ENCODE results near the gene TTC28.

Gene TTC28

DNA sequence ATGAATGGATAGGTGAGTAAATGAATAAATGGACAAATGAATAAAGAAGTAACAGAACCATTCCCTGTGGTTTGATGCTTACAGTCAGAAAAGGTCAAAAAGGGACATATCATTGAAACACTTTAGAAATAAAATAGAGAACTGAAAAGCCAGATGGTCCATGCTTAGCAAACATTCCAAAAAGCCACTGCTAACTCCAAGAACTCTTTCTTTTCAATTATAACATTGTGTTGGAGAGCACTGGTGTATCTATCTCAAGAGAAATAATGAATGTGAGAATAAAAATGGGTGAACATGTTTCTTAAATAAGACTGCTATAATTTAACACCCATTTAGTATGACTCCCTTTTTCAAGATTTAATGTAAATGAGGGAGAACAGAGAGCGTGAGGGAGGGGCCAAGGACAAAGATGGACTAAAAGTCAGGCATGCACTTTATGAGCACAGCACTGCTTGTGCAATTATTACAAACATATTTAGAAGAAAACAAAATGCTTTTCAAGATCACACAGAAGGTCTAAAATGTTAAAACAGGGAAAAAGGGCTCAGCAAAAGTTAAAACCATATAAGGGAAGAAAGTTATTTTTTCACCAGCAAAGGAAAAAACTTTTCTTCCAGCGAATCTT lies 536.3 kb downstream of the TTC28 start:
- TF ChIP-seq, protein P1, sequence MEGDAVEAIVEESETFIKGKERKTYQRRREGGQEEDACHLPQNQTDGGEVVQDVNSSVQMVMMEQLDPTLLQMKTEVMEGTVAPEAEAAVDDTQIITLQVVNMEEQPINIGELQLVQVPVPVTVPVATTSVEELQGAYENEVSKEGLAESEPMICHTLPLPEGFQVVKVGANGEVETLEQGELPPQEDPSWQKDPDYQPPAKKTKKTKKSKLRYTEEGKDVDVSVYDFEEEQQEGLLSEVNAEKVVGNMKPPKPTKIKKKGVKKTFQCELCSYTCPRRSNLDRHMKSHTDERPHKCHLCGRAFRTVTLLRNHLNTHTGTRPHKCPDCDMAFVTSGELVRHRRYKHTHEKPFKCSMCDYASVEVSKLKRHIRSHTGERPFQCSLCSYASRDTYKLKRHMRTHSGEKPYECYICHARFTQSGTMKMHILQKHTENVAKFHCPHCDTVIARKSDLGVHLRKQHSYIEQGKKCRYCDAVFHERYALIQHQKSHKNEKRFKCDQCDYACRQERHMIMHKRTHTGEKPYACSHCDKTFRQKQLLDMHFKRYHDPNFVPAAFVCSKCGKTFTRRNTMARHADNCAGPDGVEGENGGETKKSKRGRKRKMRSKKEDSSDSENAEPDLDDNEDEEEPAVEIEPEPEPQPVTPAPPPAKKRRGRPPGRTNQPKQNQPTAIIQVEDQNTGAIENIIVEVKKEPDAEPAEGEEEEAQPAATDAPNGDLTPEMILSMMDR (IDR thresholded peaks at IDR 0.05; ENCODE audit: low read depth, low read length, missing control alignments) = no peak
- no peak for DNase-seq
- no peak overlapping the region for H3K27ac ChIP-seq
- no peaks in the 10 kb centered on the region for H3K27me3 ChIP-seq (replicated peaks)
- H3K4me3 ChIP-seq (ENCODE audit: low read depth, low read length) = no peak overlapping the region
- no peaks in the 10 kb centered on the region for H3K36me3 ChIP-seq (replicated peaks)
- in situ Hi-C loops (cut with HindIII; ENCODE audit: low pct_ligation_motif_present, low sequenced_read_pairs) = no loop called here

DNA sequence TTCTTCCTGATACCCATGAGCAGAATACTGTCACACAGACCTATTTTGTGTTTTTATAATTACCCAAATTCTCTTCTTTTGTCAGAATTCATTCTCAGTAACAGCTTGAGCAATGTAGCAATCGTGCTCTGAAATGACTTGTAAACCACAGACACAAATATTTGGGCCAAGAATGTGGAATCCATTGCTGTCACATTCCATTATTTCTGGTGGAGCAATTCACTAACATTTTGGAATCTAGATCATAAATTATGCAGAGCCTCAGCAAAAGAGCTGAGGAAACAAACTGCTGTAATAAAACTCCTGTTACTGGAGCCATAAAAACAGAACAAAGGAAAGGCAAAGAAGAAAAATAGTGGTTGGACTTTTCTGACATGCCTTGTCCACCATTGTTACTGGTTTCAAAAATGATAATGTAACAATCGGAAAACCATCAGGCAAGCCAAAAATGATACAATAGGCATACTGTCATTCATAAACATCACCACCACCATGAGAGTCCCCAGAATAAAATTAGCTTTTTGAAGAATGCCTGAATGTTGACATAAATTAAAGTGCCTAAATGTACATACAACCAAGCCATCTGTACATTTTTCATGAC lies 537.2 kb downstream of the TTC28 start:
- in situ Hi-C loops (cut with HindIII; ENCODE audit: low pct_ligation_motif_present, low sequenced_read_pairs) = no loop called here
- TF ChIP-seq, protein P1 (IDR thresholded peaks at IDR 0.05; ENCODE audit: low read depth, low read length, missing control alignments) = no peak
- peak; percentile 71 for DNase-seq
- Histone ChIP-seq H3K36me3 (replicated peaks) (no peaks in the 10 kb centered on the region), H3K4me3 (ENCODE audit: low read depth, low read length) (no peak overlapping the region), H3K27ac (peak overlapping the region; percentile 74), H3K27me3 (replicated peaks) (no peaks in the 10 kb centered on the region)

DNA sequence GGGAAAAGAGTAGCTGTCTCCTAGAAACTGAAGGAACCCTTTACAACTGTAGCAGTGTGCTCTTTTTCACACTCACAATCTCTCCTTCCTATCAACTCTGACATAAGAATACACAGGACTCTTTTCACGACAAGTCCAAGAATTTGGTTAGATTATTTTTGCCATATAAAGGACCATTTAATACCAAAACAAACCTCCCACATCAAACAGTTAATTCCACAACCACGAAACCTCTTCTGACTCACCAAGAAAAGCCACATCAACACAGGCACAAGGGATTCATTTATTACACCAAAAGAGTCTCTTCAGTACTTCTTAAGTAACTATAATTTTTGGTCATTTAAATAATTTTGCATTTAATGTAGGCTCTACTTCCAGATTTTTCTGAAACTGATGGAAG lies 538.0 kb downstream of the TTC28 start:
- H3K27me3 ChIP-seq (replicated peaks) = no peaks in the 10 kb centered on the region
- H3K27ac ChIP-seq = peak overlapping the region; percentile 74
- peak; percentile 50 for DNase-seq
- in situ Hi-C loops (cut with HindIII; ENCODE audit: low pct_ligation_motif_present, low sequenced_read_pairs) = no loop called here
- H3K4me3 ChIP-seq (ENCODE audit: low read depth, low read length) = no peak overlapping the region
- no peaks in the 10 kb centered on the region for H3K36me3 ChIP-seq (replicated peaks)
- TF ChIP-seq, protein P1 (IDR thresholded peaks at IDR 0.05; ENCODE audit: low read depth, low read length, missing control alignments) = no peak

DNA sequence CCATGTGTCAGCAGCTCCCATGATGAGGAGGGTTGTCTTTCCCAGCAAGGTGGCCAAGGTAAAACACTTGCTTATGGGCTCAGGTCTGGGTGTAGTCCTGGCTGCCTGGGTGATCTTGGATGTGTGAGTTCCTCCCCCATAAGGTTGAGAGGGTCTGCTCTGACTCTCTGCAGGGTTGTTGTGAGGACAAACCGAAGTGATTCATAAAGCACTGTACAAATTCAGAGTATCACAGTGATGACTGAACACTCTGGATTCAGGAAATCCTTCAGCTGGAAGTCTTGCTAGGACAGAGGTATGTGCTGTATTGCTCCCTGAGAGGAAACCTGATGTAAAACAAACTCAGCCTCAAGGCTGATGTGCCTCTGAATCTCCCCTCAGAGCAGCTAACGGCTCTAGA lies 539.7 kb downstream of the TTC28 start:
- H3K27me3 ChIP-seq (replicated peaks) = no peaks in the 10 kb centered on the region
- TF ChIP-seq, protein P1 (IDR thresholded peaks at IDR 0.05; ENCODE audit: low read depth, low read length, missing control alignments) = no peak
- DNase-seq = peak; percentile 83
- no peaks in the 10 kb centered on the region for H3K36me3 ChIP-seq (replicated peaks)
- no peak overlapping the region for H3K4me3 ChIP-seq (ENCODE audit: low read depth, low read length)
- in situ Hi-C loops (cut with HindIII; ENCODE audit: low pct_ligation_motif_present, low sequenced_read_pairs) = no loop called here
- H3K27ac ChIP-seq = peak overlapping the region; percentile 63

DNA sequence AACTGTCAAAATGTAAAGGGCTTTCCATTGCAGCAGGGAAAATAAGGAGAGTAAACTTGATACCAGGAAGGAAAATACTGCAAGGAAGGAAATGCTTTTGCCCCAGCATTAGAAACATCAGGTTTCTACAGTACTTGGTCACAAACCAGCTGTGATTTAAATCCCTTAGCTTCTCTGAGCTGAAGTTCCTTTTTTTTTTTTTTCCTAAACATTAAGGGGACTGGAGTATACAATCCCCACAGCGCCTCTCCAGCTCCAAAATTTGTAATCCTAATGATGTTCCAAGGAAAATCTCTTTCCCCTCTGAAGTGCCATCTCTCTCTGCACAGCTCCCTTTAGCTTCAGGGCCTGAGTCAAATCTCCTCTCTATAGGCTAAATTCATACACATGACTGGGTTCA lies 540.1 kb downstream of the TTC28 start:
- peak overlapping the region; percentile 63 for H3K27ac ChIP-seq
- no peaks in the 10 kb centered on the region for H3K36me3 ChIP-seq (replicated peaks)
- H3K27me3 ChIP-seq (replicated peaks) = no peaks in the 10 kb centered on the region
- TF ChIP-seq, protein P1 (IDR thresholded peaks at IDR 0.05; ENCODE audit: low read depth, low read length, missing control alignments) = no peak
- DNase-seq = no peak
- H3K4me3 ChIP-seq (ENCODE audit: low read depth, low read length) = no peak overlapping the region
- in situ Hi-C loops (cut with HindIII; ENCODE audit: low pct_ligation_motif_present, low sequenced_read_pairs) = no loop called here

DNA sequence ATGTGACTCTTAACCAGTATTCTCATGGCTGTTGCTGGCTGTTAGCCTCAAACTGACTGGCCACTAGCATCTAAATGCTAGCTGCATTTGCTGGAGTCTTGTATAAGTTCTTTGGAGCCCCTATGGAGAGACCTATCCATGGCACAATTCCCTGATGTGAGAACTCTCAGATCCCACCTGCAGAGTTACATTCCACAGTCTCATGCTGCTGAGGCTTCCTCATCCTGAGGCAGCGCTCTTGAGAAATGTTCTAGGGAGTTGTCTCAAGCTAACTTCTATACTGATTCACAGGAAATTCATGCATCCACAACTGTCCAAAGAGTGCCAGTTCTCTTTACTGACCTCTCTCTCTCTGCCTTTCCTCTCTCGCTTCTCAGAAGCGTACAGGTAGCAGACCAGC lies 542.6 kb downstream of the TTC28 start:
- in situ Hi-C loops (cut with HindIII; ENCODE audit: low pct_ligation_motif_present, low sequenced_read_pairs) = no loop called here

More for the DNA sequence above, 542.6 kb downstream of the TTC28 start:
- no peaks in the 10 kb centered on the region for H3K36me3 ChIP-seq (replicated peaks)
- no peak for DNase-seq
- H3K4me3 ChIP-seq (ENCODE audit: low read depth, low read length) = no peak overlapping the region
- TF ChIP-seq, protein P1 (IDR thresholded peaks at IDR 0.05; ENCODE audit: low read depth, low read length, missing control alignments) = no peak
- H3K27me3 ChIP-seq (replicated peaks) = no peaks in the 10 kb centered on the region
- no peak overlapping the region for H3K27ac ChIP-seq

All from brain microvascular endothelial cell (primary cell).